GM18507 (cell line): ENCODE results near the gene LCN9.

Experiments
- DNase-seq: peaks from one replicate; pipeline ENCODE4 v3.0.0; 2011; ENCODE audit warnings: low read depth; ENCODE audit not compliant: insufficient read length; ENCODE audit errors: extremely low spot score
- FAIRE-seq: peaks from 2 replicates; lab custom pipeline; 2011; peaks lifted over from hg19 to GRCh38; lab: Jason Lieb, UNC

The LCN9 gene

DNA sequence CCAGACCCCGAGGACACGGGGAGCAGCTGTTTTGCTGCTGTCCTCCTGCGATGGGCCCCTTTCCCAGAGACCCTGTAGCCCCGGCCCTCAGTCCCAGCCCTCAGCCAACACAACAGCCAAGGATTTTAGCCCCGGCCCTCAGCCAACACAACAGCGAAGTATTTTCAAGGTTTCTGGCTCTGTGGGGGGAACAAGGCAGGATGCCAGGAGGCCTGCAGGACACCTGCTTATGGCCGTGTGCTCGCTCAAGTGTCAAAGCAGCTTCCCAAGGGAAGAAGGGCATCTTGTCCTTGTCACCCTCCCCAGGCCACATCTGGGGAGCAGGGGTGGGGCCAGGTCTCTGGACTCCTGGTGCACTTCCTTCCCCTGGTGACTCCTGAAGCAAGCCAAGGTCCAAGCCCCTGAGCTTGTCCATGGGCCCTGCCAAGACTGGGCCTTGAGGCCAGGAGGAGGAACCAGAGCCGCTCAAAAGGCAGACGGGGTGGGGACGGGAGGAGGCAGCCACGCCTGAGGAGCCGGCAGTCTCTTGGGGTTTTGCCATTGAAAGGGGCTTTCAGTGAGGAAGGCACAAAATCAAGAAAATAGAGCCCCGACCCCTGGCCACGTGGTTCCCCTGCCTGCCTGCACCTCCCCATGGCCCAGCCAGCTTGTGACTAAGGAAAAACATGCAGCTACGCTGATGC is 49.6 kb downstream of the LCN9 start:
- DNase-seq (no peak), FAIRE-seq (no peak)

- no peak for FAIRE-seq
- DNase-seq: no peak
These were observed 51.3 kb downstream of the LCN9 start for GRCh38 chr9:135714242-135715055.

DNA sequence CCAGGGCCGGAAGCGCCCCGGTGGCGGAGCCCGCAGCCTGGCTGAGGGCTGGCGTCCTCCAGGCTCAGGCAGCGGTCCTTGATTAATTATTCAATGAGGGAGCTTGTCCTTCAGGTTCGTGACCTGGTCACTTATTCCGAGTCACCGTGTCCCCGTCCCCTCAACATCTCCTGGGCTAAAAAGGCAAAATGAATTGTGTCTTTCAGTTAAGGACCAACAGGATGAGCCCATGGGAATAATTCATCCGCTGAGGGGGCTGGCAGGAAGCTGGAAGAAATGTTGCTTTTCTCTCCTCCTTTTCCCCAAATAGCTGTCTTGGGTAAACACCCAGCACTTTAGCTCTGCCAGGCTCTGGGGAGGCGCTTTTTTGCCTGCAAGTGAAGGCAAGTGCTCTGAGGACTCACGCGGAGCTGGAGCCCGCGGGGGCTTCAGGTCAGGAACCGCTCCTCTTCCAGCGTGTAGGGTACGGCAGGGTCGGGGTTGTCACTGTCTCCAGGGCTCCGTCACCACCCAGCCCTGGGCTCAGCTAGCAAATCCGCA is 52.0 kb downstream of the LCN9 start:
- FAIRE-seq (no peak), DNase-seq (no peak)

- no peak for FAIRE-seq
- DNase-seq: no peak
These were observed 52.9 kb downstream of the LCN9 start for GRCh38 chr9:135716045-135716444.
